Uterus (tissue), 2 donors: ENCODE data around the gene VEZT.

Experiments
- POLR2A ChIP-seq, 2 donors: fragments of 450-650 bp; IDR thresholded peaks; one replicate each; pipeline ENCODE4 v1.6.1; 2016; ENCODE audit warnings: antibody characterized with exemption in 2 of 2, mild to moderate bottlenecking in 1 of 2, moderate library complexity in 1 of 2
- TF ChIP-seq, protein P1 (sequence below), 4 experiments: fragments of 200-600 bp in 2 of 4; fragments of 450-650 bp in 2 of 4; sonication (generic) in 2 of 4; IDR thresholded peaks; one replicate each; pipeline ENCODE4 v1.5.1; 2016 to 2019; ENCODE audit warnings: antibody characterized with exemption in 4 of 4, mild to moderate bottlenecking in 2 of 4, moderate library complexity in 1 of 4

DNA sequence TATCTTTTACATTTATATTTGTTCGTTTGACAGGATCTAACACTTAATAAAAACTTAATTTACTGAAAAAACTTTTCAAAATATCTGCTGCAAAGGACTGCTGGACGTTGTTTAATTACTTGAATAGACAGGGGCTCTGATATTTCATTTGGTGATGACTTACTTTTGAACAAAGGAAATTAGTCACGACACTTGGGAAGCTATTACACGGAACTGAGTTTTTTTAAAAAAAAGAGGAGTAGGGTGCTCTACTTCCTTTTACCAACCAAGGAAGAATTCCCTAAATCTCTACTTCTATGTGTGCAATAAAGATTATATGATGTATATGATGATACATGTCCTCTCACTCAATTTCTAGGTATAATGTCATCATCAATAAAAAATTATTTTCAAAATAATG, 5.0 kb upstream of the VEZT start:
- no peak for TF ChIP-seq POLR2A (IDR thresholded peaks at IDR 0.05)
- TF ChIP-seq, protein P1, sequence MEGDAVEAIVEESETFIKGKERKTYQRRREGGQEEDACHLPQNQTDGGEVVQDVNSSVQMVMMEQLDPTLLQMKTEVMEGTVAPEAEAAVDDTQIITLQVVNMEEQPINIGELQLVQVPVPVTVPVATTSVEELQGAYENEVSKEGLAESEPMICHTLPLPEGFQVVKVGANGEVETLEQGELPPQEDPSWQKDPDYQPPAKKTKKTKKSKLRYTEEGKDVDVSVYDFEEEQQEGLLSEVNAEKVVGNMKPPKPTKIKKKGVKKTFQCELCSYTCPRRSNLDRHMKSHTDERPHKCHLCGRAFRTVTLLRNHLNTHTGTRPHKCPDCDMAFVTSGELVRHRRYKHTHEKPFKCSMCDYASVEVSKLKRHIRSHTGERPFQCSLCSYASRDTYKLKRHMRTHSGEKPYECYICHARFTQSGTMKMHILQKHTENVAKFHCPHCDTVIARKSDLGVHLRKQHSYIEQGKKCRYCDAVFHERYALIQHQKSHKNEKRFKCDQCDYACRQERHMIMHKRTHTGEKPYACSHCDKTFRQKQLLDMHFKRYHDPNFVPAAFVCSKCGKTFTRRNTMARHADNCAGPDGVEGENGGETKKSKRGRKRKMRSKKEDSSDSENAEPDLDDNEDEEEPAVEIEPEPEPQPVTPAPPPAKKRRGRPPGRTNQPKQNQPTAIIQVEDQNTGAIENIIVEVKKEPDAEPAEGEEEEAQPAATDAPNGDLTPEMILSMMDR (IDR thresholded peaks at IDR 0.05) = no peak
